ENCODE measurements around the gene SLC6A20. TPM values are rescaled to one million over a fixed set of nuclear protein-coding genes. Genes with fewer than 3 reads are reported as not detected.

SLC6A20 gene
- total and polyA plus RNA-seq, 2 experiments from 2014 or later = 0.20 to 0.39 TPM

DNA sequence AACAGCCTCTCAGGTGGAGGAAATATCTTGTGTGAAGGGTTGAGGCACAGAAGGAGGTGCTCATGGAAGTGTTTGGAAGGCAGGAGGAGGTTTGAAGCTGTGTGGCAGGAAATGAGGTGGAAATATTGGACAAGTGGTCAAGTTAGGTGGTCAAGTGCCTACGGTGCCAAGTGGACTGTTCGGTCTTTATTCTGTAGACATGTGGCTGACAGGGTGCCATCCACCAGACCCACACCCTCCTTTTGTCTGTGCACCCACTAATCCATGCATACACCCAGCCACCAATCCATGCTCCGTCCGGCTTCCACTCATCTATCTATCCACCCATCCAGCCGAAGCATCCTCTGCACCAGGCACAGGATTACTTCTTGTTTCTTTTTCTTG lies 2.2 kb downstream of the SLC6A20 start:
- TF ChIP-seq, protein P1, sequence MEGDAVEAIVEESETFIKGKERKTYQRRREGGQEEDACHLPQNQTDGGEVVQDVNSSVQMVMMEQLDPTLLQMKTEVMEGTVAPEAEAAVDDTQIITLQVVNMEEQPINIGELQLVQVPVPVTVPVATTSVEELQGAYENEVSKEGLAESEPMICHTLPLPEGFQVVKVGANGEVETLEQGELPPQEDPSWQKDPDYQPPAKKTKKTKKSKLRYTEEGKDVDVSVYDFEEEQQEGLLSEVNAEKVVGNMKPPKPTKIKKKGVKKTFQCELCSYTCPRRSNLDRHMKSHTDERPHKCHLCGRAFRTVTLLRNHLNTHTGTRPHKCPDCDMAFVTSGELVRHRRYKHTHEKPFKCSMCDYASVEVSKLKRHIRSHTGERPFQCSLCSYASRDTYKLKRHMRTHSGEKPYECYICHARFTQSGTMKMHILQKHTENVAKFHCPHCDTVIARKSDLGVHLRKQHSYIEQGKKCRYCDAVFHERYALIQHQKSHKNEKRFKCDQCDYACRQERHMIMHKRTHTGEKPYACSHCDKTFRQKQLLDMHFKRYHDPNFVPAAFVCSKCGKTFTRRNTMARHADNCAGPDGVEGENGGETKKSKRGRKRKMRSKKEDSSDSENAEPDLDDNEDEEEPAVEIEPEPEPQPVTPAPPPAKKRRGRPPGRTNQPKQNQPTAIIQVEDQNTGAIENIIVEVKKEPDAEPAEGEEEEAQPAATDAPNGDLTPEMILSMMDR (IDR thresholded peaks at IDR 0.05; ENCODE audit: low read depth, low read length) = no peak
- Histone ChIP-seq H3K4me1 (ENCODE audit: low read depth) (no peaks in the 10 kb centered on the region), H3K9me3 (ENCODE audit: low read depth) (no peaks in the 10 kb centered on the region), H3K36me3 (no peaks in the 10 kb centered on the region), H3K27me3 (peaks cover 39% of the 10 kb centered on the region), H3K27ac (no peak overlapping the region), H3K4me3 (no peak overlapping the region)
- no peak for DNase-seq (ENCODE audit: low read depth in 1 of 2, low spot score in 1 of 2)

DNA sequence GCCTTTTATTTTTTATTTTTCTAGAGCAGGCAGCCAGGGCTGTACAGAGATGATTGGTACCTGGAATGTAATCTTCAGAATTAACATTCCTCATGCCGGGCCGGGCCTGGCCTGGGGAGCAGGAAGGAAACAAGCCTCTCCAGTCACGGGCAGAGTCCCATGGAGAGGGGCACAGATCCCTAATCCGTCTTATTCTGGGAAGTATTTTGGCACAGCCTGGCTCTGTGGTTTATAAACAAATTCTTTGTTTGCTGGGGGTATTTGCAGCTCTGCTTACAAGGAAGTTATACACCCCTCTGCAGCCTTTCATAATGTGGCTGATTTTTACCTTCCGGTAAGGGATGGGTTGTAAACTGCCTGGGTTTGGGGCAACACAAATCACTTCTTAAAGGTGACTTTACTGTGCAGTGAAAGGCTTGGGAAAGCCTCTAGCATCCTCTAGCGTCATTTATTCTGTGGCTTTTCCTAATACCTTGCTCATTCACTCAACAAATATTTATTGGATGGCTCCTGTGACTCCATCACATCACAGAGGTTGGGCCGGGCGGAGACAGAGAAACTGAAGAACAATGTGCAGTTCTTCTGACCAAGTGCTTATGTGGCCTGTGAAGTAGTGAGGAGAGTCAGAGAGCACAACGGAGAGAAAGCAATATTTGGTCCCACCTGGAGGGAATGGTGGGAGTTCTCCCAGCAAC lies 2.7 kb downstream of the SLC6A20 start:
- Histone ChIP-seq H3K4me3 (no peak overlapping the region), H3K9me3 (ENCODE audit: low read depth) (no peaks in the 10 kb centered on the region), H3K27ac (no peak overlapping the region), H3K27me3 (peaks cover 39% of the 10 kb centered on the region), H3K36me3 (no peaks in the 10 kb centered on the region), H3K4me1 (ENCODE audit: low read depth) (no peaks in the 10 kb centered on the region)
- no peak for DNase-seq (ENCODE audit: low read depth in 1 of 2, low spot score in 1 of 2)
- TF ChIP-seq, protein P1 (IDR thresholded peaks at IDR 0.05; ENCODE audit: low read depth, low read length) = no peak

DNA sequence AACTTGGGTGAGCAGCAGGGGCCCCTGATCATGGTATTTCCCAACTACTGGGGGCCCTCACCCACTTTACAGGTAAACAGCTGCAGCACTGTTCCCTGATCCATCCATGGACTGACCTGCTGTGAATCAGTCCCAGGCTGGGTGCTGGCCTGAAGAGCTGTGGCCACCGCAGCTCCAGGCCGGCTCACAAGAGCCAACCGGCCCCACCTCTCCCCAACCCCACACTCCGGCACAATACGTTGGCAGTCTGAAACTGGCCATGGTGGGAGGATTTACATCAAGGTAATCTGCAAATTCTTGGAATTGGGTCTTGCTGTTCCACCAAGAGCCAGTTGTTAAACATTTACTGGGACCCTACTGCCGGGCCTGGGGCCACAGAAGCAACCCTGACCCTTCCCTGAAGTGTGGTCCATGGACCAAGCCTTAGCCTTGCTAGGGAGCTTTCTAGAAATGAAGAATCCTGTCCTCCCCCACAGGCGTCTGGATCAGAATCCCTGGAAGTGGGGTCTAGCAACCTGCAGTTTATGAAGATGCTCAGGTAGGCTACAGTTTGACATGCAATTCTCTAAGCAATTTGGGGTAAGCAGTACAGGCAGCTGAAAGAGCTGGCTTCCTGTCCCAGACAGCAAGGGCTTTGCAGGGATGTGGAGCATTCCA lies 3.7 kb downstream of the SLC6A20 start:
- peaks cover 37% of the 10 kb centered on the region for H3K27me3 ChIP-seq
- TF ChIP-seq, protein P1 (IDR thresholded peaks at IDR 0.05; ENCODE audit: low read depth, low read length) = no peak

DNA sequence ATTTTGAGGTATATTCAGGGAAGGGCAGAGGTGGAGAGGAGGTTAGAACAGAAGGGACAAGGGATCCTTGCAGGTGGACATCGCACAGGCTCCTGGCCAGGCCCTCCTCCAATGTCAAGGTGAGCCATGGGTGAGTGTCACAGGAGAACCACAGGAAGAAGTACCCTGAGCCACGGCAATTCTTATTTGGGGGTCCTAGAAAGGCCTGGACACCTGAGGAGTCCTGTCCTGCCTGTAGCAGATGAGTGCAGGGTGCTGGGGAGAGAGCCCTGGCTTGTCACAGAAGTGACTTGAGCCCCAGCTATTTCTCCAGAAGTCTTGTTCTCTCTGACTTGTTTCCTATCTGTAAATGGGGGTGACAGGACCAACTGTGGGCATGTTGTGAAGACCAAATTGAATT lies 4.3 kb downstream of the SLC6A20 start:
- peaks cover 31% of the 10 kb centered on the region for H3K27me3 ChIP-seq
- H3K27ac ChIP-seq = no peak overlapping the region
- TF ChIP-seq, protein P1 (IDR thresholded peaks at IDR 0.05; ENCODE audit: low read depth, low read length) = no peak
- H3K9me3 ChIP-seq (ENCODE audit: low read depth) = no peaks in the 10 kb centered on the region
- no peaks in the 10 kb centered on the region for H3K4me1 ChIP-seq (ENCODE audit: low read depth)
- H3K36me3 ChIP-seq = no peaks in the 10 kb centered on the region
- DNase-seq (ENCODE audit: low read depth in 1 of 2, low spot score in 1 of 2) = no peak
- no peak overlapping the region for H3K4me3 ChIP-seq

More for the DNA sequence above, 3.7 kb downstream of the SLC6A20 start:
- no peaks in the 10 kb centered on the region for H3K36me3 ChIP-seq
- H3K9me3 ChIP-seq (ENCODE audit: low read depth) = no peaks in the 10 kb centered on the region
- H3K27ac ChIP-seq = no peak overlapping the region
- no peaks in the 10 kb centered on the region for H3K4me1 ChIP-seq (ENCODE audit: low read depth)
- DNase-seq (ENCODE audit: low read depth in 1 of 2, low spot score in 1 of 2) = no peak
- no peak overlapping the region for H3K4me3 ChIP-seq

DNA sequence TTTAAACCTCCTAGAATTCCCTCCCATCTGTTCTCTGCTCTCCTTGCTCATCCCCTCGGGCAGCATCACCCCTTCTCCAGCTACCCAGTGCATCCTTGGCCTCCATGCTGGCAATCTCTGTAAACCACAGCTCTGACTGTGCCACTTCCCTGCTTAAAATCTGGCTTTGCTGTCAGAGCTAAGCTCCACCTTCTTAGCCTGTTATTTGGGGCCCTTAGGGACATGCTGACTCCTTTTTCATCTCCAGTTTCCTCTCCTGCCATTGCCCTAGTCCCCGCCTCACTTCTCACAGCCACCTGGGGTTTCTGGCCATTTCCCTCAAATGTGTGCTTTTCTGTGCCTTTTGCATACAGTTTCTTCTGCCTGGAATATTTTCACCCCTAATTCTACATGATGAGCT lies 5.7 kb downstream of the SLC6A20 start:
- DNase-seq (ENCODE audit: low read depth in 1 of 2, low spot score in 1 of 2) = no peak
- TF ChIP-seq, protein P1 (IDR thresholded peaks at IDR 0.05; ENCODE audit: low read depth, low read length) = no peak
- H3K27ac ChIP-seq = no peak overlapping the region
- H3K36me3 ChIP-seq = no peaks in the 10 kb centered on the region
- no peak overlapping the region for H3K4me3 ChIP-seq
- no peaks in the 10 kb centered on the region for H3K4me1 ChIP-seq (ENCODE audit: low read depth)
- H3K9me3 ChIP-seq (ENCODE audit: low read depth) = no peaks in the 10 kb centered on the region
- H3K27me3 ChIP-seq = peaks cover 17% of the 10 kb centered on the region

Measured in cardiac muscle cell (in vitro differentiated cells and primary cell).